GM23338 (cell line): ENCODE results near the gene TSPAN32. TPM values are rescaled to one million over a fixed set of nuclear protein-coding genes. Genes with fewer than 3 reads are reported as not detected.

Experiments used
- ATAC-seq: fragments of 200-7000 bp; cut with Tn5 transposase; 3 replicates; pipeline ENCODE4 v1.9.1; 2020
- DNase-seq: peaks from one replicate; pipeline ENCODE4 v3.0.0-alpha.2; 2015; ENCODE audit warnings: low spot score
- H2AFZ ChIP-seq: fragments of 200-600 bp; sonication (generic); 2 replicates; pipeline ENCODE4 v1.8.0; 2016; ENCODE audit warnings: antibody characterized with exemption, mild to moderate bottlenecking, moderate library complexity
- H3F3A ChIP-seq: fragments of 200-600 bp; sonication (generic); replicated peaks from 2 replicates; pipeline ENCODE4 v1.8.0; 2017; ENCODE audit warnings: antibody characterized with exemption, mixed run types, low read depth
- H3K27ac ChIP-seq: fragments of 200-600 bp; sonication (generic); 2 replicates; pipeline ENCODE4 v1.6.1; 2016; ENCODE audit warnings: low read depth
- H3K27me3 ChIP-seq: fragments of 200-600 bp; sonication (generic); 2 replicates; pipeline ENCODE4 v1.8.0; 2016; ENCODE audit warnings: mild to moderate bottlenecking, mixed run types, moderate library complexity; ENCODE audit not compliant: insufficient read depth
- H3K36me3 ChIP-seq: fragments of 200-600 bp; sonication (generic); 2 replicates; pipeline ENCODE4 v1.8.0; 2016; ENCODE audit warnings: mild to moderate bottlenecking; ENCODE audit not compliant: insufficient read depth
- H3K4me1 ChIP-seq: fragments of 200-600 bp; sonication (generic); 2 replicates; pipeline ENCODE4 v1.8.0; 2016; ENCODE audit warnings: mild to moderate bottlenecking, moderate library complexity; ENCODE audit not compliant: insufficient read depth
- H3K4me2 ChIP-seq: fragments of 200-600 bp; sonication (generic); 2 replicates; pipeline ENCODE4 v1.7.1; 2017; ENCODE audit warnings: mixed run types
- H3K4me3 ChIP-seq: fragments of 200-600 bp; sonication (generic); 2 replicates; pipeline ENCODE4 v1.6.1; 2016; ENCODE audit warnings: mixed run types
- H3K79me2 ChIP-seq: fragments of 200-600 bp; sonication (generic); replicated peaks from 2 replicates; pipeline ENCODE4 v1.8.0; 2017; ENCODE audit warnings: mild to moderate bottlenecking; ENCODE audit not compliant: insufficient read depth
- H3K9me2 ChIP-seq: fragments of 200-600 bp; sonication (generic); 2 replicates; pipeline ENCODE4 v1.8.0; 2017; ENCODE audit not compliant: insufficient read depth
- H4K20me1 ChIP-seq: fragments of 200-600 bp; sonication (generic); replicated peaks from 2 replicates; pipeline ENCODE4 v1.8.0; 2017; ENCODE audit warnings: mild to moderate bottlenecking; ENCODE audit not compliant: insufficient read depth
- H3K27ac Mint-ChIP-seq: 2 replicates; pipeline ENCODE4 v1.8.0; 2020; ENCODE audit warnings: inconsistent platforms, mild to moderate bottlenecking, moderate library complexity, mixed read lengths
- H3K27me3 Mint-ChIP-seq: 3 replicates; pipeline ENCODE4 v1.8.0; 2022; ENCODE audit warnings: low read depth, mild to moderate bottlenecking, moderate library complexity, mixed read lengths, inconsistent platforms; ENCODE audit not compliant: insufficient read depth, poor library complexity
- H3K36me3 Mint-ChIP-seq: 3 replicates; pipeline ENCODE4 v1.8.0; 2021; ENCODE audit warnings: low read depth, mild to moderate bottlenecking, inconsistent platforms, moderate library complexity, mixed read lengths
- H3K4me1 Mint-ChIP-seq: 3 replicates; pipeline ENCODE4 v1.8.0; 2020; ENCODE audit warnings: mild to moderate bottlenecking, inconsistent platforms, mixed read lengths
- H3K4me3 Mint-ChIP-seq: 3 replicates; pipeline ENCODE4 v1.8.0; 2021; ENCODE audit warnings: moderate library complexity, mild to moderate bottlenecking, inconsistent platforms, mixed read lengths
- H3K9me3 Mint-ChIP-seq: 3 replicates; pipeline ENCODE4 v1.8.0; 2020; ENCODE audit warnings: moderate library complexity, mild to moderate bottlenecking, inconsistent platforms, mixed read lengths
- CREB1 ChIP-seq: fragments of 250-450 bp; sonication (Bioruptor Pico); IDR thresholded peaks from 2 replicates; pipeline ENCODE4 v1.5.0; 2020; ENCODE audit warnings: low read depth, mild to moderate bottlenecking, moderate library complexity
- ETS1 ChIP-seq: IDR thresholded peaks from 2 replicates; pipeline ENCODE4 v1.6.1; 2016; ENCODE audit warnings: antibody characterized with exemption
- EZH2 ChIP-seq: fragments of 200-600 bp; sonication (generic); IDR thresholded peaks from one replicate; pipeline ENCODE4 v1.8.0; 2017; ENCODE audit warnings: antibody characterized with exemption, mild to moderate bottlenecking, low read depth; ENCODE audit not compliant: unreplicated experiment
- EZH2phosphoT487 ChIP-seq: fragments of 200-600 bp; sonication (generic); IDR thresholded peaks from one replicate; pipeline ENCODE4 v1.8.1; 2018; ENCODE audit warnings: antibody characterized with exemption; ENCODE audit not compliant: unreplicated experiment
- JUNB ChIP-seq: IDR thresholded peaks from one replicate; pipeline ENCODE4 v1.6.1; 2016; ENCODE audit warnings: antibody characterized with exemption; ENCODE audit not compliant: unreplicated experiment
- POLR2AphosphoS5 ChIP-seq: IDR thresholded peaks from 2 replicates; pipeline ENCODE4 v1.6.1; 2016; ENCODE audit warnings: antibody characterized with exemption, low read depth
- REST ChIP-seq: IDR thresholded peaks from one replicate; pipeline ENCODE4 v1.6.1; 2018; ENCODE audit warnings: antibody characterized with exemption; ENCODE audit not compliant: unreplicated experiment
- STAT1 ChIP-seq: IDR thresholded peaks from one replicate; pipeline ENCODE4 v1.6.1; 2016; ENCODE audit warnings: antibody characterized with exemption; ENCODE audit not compliant: unreplicated experiment
- ZNF462 ChIP-seq: fragments of 250-450 bp; sonication (Bioruptor Pico); IDR thresholded peaks from 2 replicates; pipeline ENCODE4 v1.5.0; 2020; ENCODE audit warnings: mild to moderate bottlenecking, moderate library complexity
- polyA plus RNA-seq: library from polyadenylated mRNA; unstranded; fragments of >200 nt; fragmentation: Nextera tagmentation; extraction: Ambion mirVana; gene quantifications from 2 replicates; pipeline ENCODE4 v1.2.1, GENCODE V29; 2016
- total RNA-seq: library from RNA; depleted of rRNA; stranded (reverse); fragments of >200 nt; shearing (Covaris generic); gene quantifications from 2 replicates; pipeline ENCODE4 v1.2.3, GENCODE V29; 2014

TSPAN32 gene
- total and polyA plus RNA-seq, 2 experiments from 2014 or later = not detected

GRCh38 chr11:2273771-2274170 lies 28.0 kb upstream of the TSPAN32 start:
- peaks cover 55% of the 10 kb centered on the region for H3K27me3 Mint-ChIP-seq
- H3K27me3 ChIP-seq = peaks cover 57% of the 10 kb centered on the region
- no peaks in the 10 kb centered on the region; the same call in 1 of the 2 replicates for H3K9me2 ChIP-seq
- no peak overlapping the region for H3K4me3 ChIP-seq
- no peak overlapping the region for H3K4me2 ChIP-seq
- H3K4me1 ChIP-seq = peaks cover 15% of the 10 kb centered on the region
- H4K20me1 ChIP-seq = no peaks in the 10 kb centered on the region
- no peak overlapping the region for H3K27ac ChIP-seq
- H3K9me3 Mint-ChIP-seq = peaks cover 5% of the 10 kb centered on the region; the same call in 2 of the 3 replicates
- TF ChIP-seq REST (no peak), STAT1 (no peak), EZH2 (no peak), POLR2AphosphoS5 (no peak), JUNB (no peak), EZH2phosphoT487 (no peak), ETS1 (no peak), CREB1 (no peak), ZNF462 (CRISPR knock-in tag) (no peak)
- H3K36me3 ChIP-seq = no peaks in the 10 kb centered on the region
- H3F3A ChIP-seq = no peaks in the 10 kb centered on the region
- H2AFZ ChIP-seq = no peak overlapping the region
- no peak overlapping the region for H3K4me3 Mint-ChIP-seq
- ATAC-seq = no peak
- peaks cover 17% of the 10 kb centered on the region for H3K4me1 Mint-ChIP-seq
- H3K79me2 ChIP-seq = no peaks in the 10 kb centered on the region
- DNase-seq = no peak
- H3K27ac Mint-ChIP-seq = no peak overlapping the region
- H3K36me3 Mint-ChIP-seq = no peaks in the 10 kb centered on the region
